Measurements from ENCODE around the gene AXDND1.
"Not testable (repeated sequence)": the region's sequence is repeated elsewhere in the genome, so short reads cannot be mapped to it uniquely, and the experiment has no call there.

The AXDND1 gene

GRCh38 chr1:179465661-179466060 is 99.9 kb downstream of the AXDND1 start:
- DNase-seq (ENCODE audit: low spot score) = not testable (repeated sequence)

GRCh38 chr1:179474713-179475112 is 108.9 kb downstream of the AXDND1 start:
- no peak for DNase-seq (ENCODE audit: low spot score)

- no peak for DNase-seq (ENCODE audit: low spot score)
Measured at GRCh38 chr1:179476484-179476883, 110.7 kb downstream of the AXDND1 start.

GRCh38 chr1:179478370-179478769 is 112.6 kb downstream of the AXDND1 start:
- no peak for DNase-seq (ENCODE audit: low spot score)

GRCh38 chr1:179490611-179491010 is 124.8 kb downstream of the AXDND1 start:
- no peak for DNase-seq (ENCODE audit: low spot score)

GRCh38 chr1:179493323-179493722 is 127.6 kb downstream of the AXDND1 start:
- DNase-seq (ENCODE audit: low spot score) = no peak

GRCh38 chr1:179506199-179506598 is 140.4 kb downstream of the AXDND1 start:
- DNase-seq (ENCODE audit: low spot score) = no peak

- DNase-seq (ENCODE audit: low spot score) = no peak
Measured at GRCh38 chr1:179509384-179509783, 143.6 kb downstream of the AXDND1 start.

- no peak for DNase-seq (ENCODE audit: low spot score)
Measured at GRCh38 chr1:179510038-179510437, 144.3 kb downstream of the AXDND1 start.

- no peak for DNase-seq (ENCODE audit: low spot score)
Measured at GRCh38 chr1:179516976-179517705, 151.4 kb downstream of the AXDND1 start.

- DNase-seq (ENCODE audit: low spot score) = not testable (repeated sequence)
Measured at GRCh38 chr1:179518544-179518943, 152.8 kb downstream of the AXDND1 start.

GRCh38 chr1:179529482-179530195 is 163.9 kb downstream of the AXDND1 start:
- DNase-seq (ENCODE audit: low spot score) = no peak

- no peak for DNase-seq (ENCODE audit: low spot score)
Measured at GRCh38 chr1:179530352-179530751, 164.6 kb downstream of the AXDND1 start.

GRCh38 chr1:179541774-179542173 is 176.0 kb downstream of the AXDND1 start:
- DNase-seq (ENCODE audit: low spot score) = no peak

- DNase-seq (ENCODE audit: low spot score) = no peak
Measured at GRCh38 chr1:179545321-179545720, 179.6 kb downstream of the AXDND1 start.

- DNase-seq (ENCODE audit: low spot score) = no peak
Measured at GRCh38 chr1:179547021-179547535, 181.3 kb downstream of the AXDND1 start.

GRCh38 chr1:179548666-179549367 is 183.0 kb downstream of the AXDND1 start:
- no peak for DNase-seq (ENCODE audit: low spot score)

- DNase-seq (ENCODE audit: low spot score) = no peak
Measured at GRCh38 chr1:179549368-179549700, 183.6 kb downstream of the AXDND1 start.

- no peak for DNase-seq (ENCODE audit: low spot score)
Measured at GRCh38 chr1:179550746-179551682, 185.2 kb downstream of the AXDND1 start.

- no peak for DNase-seq (ENCODE audit: low spot score)
Measured at GRCh38 chr1:179554427-179554826, 188.7 kb downstream of the AXDND1 start.

GRCh38 chr1:179558078-179558477 is 192.3 kb downstream of the AXDND1 start:
- DNase-seq (ENCODE audit: low spot score) = no peak
